ENCODE results near the gene ZBTB20.

The ZBTB20 gene

GRCh38 chr3:115018694-115019093 lies 128.4 kb downstream of the ZBTB20 start:
- DNase-seq, result no peak

GRCh38 chr3:115007966-115008365 lies 139.1 kb downstream of the ZBTB20 start:
- DNase-seq, result no peak

- DNase-seq, result no peak
Measured at GRCh38 chr3:115004201-115005140, 142.6 kb downstream of the ZBTB20 start.

GRCh38 chr3:114998971-114999579 lies 148.0 kb downstream of the ZBTB20 start:
- DNase-seq, result no peak

- DNase-seq, result no peak
Measured at GRCh38 chr3:114994554-114995341, 152.3 kb downstream of the ZBTB20 start.

GRCh38 chr3:114985776-114986175 lies 161.3 kb downstream of the ZBTB20 start:
- no peak for DNase-seq

- DNase-seq, result no peak
Measured at GRCh38 chr3:114983248-114983647, 163.8 kb downstream of the ZBTB20 start.

GRCh38 chr3:114974387-114974786 lies 172.7 kb downstream of the ZBTB20 start:
- DNase-seq, result no peak

- no peak for DNase-seq
Measured at GRCh38 chr3:114973536-114973935, 173.6 kb downstream of the ZBTB20 start.

- no peak for DNase-seq
Measured at GRCh38 chr3:114967168-114967567, 179.9 kb downstream of the ZBTB20 start.

- no peak for DNase-seq
Measured at GRCh38 chr3:114962189-114962588, 184.9 kb downstream of the ZBTB20 start.

- no peak for DNase-seq
Measured at GRCh38 chr3:114958930-114959329, 188.2 kb downstream of the ZBTB20 start.

- no peak for DNase-seq
Measured at GRCh38 chr3:114953800-114954199, 193.3 kb downstream of the ZBTB20 start.

GRCh38 chr3:114953215-114953799 lies 193.8 kb downstream of the ZBTB20 start:
- DNase-seq, result no peak

- DNase-seq, result no peak
Measured at GRCh38 chr3:114942773-114943172, 204.3 kb downstream of the ZBTB20 start.

- DNase-seq, result no peak
Measured at GRCh38 chr3:114941626-114942309, 205.3 kb downstream of the ZBTB20 start.

- DNase-seq, result no peak
Measured at GRCh38 chr3:114939920-114940319, 207.2 kb downstream of the ZBTB20 start.

GRCh38 chr3:114933407-114933806 lies 213.7 kb downstream of the ZBTB20 start:
- DNase-seq, result no peak

GRCh38 chr3:114929971-114930732 lies 216.9 kb downstream of the ZBTB20 start:
- DNase-seq, result no peak

GRCh38 chr3:114928989-114929640 lies 218.0 kb downstream of the ZBTB20 start:
- no peak for DNase-seq

- DNase-seq, result no peak
Measured at GRCh38 chr3:114904633-114905032, 242.5 kb downstream of the ZBTB20 start.

Measured in CD4-positive, alpha-beta T cell treated with Interleukin-15 for 1 hour (primary cell).